H1 (cell line): ENCODE results near the gene LACTB. TPM values are rescaled to one million over a fixed set of nuclear protein-coding genes. Genes with fewer than 3 reads are reported as not detected.

Source experiments
- CBX8 ChIP-seq: fragments of 300-800, 300-1000 bp; sonication (generic); IDR thresholded peaks from 2 replicates; pipeline ENCODE4 v1.7.1; 2016; ENCODE audit warnings: low read depth, low read length, borderline replicate concordance
- CEBPB ChIP-seq: IDR thresholded peaks from 2 replicates; pipeline ENCODE4 v1.6.1; 2012; ENCODE audit warnings: low read depth, low read length
- CTBP2 ChIP-seq: IDR thresholded peaks from 2 replicates; pipeline ENCODE4 v1.7.0; 2011; ENCODE audit warnings: borderline replicate concordance, mild to moderate bottlenecking, moderate library complexity, mixed read lengths, low read length; ENCODE audit not compliant: insufficient read depth, insufficient read length
- EP300 ChIP-seq, 2 experiments: IDR thresholded peaks; 1 replicate in 1 of 2; 2 replicates in 1 of 2; pipeline ENCODE4 v1.6.1; 2011 to 2012; ENCODE audit warnings: low read depth in 2 of 2, low read length in 2 of 2, mild to moderate bottlenecking in 2 of 2, borderline replicate concordance in 1 of 2, inconsistent platforms in 1 of 2, moderate library complexity in 1 of 2
- JUND ChIP-seq: IDR thresholded peaks from 2 replicates; pipeline ENCODE4 v1.6.1; 2011; ENCODE audit warnings: mild to moderate bottlenecking, improper control_type of control experiment, low read length
- NANOG ChIP-seq: IDR thresholded peaks from 2 replicates; pipeline ENCODE4 v1.6.1; 2011; ENCODE audit warnings: low read length, low read depth, mild to moderate bottlenecking, inconsistent platforms; ENCODE audit not compliant: insufficient read depth, poor library complexity, severe bottlenecking
- PHF8 ChIP-seq: fragments of 200-600 bp; sonication (generic); conservative IDR thresholded peaks from 2 replicates; pipeline ENCODE4 v1.7.1; 2012; ENCODE audit warnings: low read depth, mild to moderate bottlenecking, inconsistent platforms, low read length, moderate library complexity
- POLR2AphosphoS5 ChIP-seq: IDR thresholded peaks from 2 replicates; pipeline ENCODE4 v1.6.1; 2011; ENCODE audit warnings: low read depth, low read length
- RBBP5 ChIP-seq: IDR thresholded peaks from 2 replicates; pipeline ENCODE4 v1.7.1; 2012; ENCODE audit warnings: low read depth, mild to moderate bottlenecking, inconsistent platforms, low read length, moderate library complexity, borderline replicate concordance
- SRF ChIP-seq: IDR thresholded peaks from 2 replicates; pipeline ENCODE4 v1.6.1; 2011; ENCODE audit warnings: mild to moderate bottlenecking, low read depth, low read length, moderate library complexity
- TAF7 ChIP-seq: optimal IDR thresholded peaks from 2 replicates; pipeline ENCODE3; 2011; ENCODE audit warnings: low read depth, mild to moderate bottlenecking, inconsistent platforms, low read length, moderate library complexity, borderline replicate concordance
- TBP ChIP-seq: IDR thresholded peaks from 2 replicates; pipeline ENCODE4 v1.6.1; 2011; ENCODE audit warnings: low read depth, low read length, improper control_type of control experiment
- polyA plus RNA-seq, 7 experiments: library from polyadenylated mRNA; depleted of rRNA in 3 of 7; stranded (reverse) in 5 of 7; unstranded in 2 of 7; fragments of >200 nt in 5 of 7; fragments of 200-250 nt in 2 of 7; gene quantifications; 1 replicate in 5 of 7; 2 replicates in 1 of 7; 4 replicates in 1 of 7; pipeline versions ENCODE4 v1.2.1 to v1.2.3, GENCODE V29; 2011 to 2013; ENCODE audit warnings: missing spikeins in 2 of 7, mixed read lengths in 2 of 7
- total RNA-seq: library from RNA; stranded (reverse); fragmentation: NEBNext Ultra II Directional; extraction: Animal tissue kit (Norgen Biotek cat#: 25700); gene quantifications from 2 replicates; pipeline ENCODE4 v1.2.1, GENCODE V29; 2021
- TF ChIP-seq, protein P1 (sequence below): IDR thresholded peaks from 2 replicates; pipeline ENCODE4 v1.6.1; 2012; ENCODE audit warnings: inconsistent platforms
- TF ChIP-seq, protein P2 (sequence below), 3 experiments: IDR thresholded peaks; 1 replicate in 2 of 3; 2 replicates in 1 of 3; pipeline versions ENCODE4 v1.5.1 to v1.6.1; 2011; ENCODE audit warnings: low read length in 3 of 3, mild to moderate bottlenecking in 3 of 3, inconsistent platforms in 2 of 3, low read depth in 1 of 3, moderate library complexity in 1 of 3; ENCODE audit not compliant: insufficient read depth in 1 of 3; ENCODE audit errors: control extremely low read depth in 1 of 3

LACTB gene
- total and polyA plus RNA-seq, 2 of the 8 experiments (the other 6 are each of a cell fraction or from before 2014, with no cell fraction given), result 5.8 to 14.9 TPM

DNA sequence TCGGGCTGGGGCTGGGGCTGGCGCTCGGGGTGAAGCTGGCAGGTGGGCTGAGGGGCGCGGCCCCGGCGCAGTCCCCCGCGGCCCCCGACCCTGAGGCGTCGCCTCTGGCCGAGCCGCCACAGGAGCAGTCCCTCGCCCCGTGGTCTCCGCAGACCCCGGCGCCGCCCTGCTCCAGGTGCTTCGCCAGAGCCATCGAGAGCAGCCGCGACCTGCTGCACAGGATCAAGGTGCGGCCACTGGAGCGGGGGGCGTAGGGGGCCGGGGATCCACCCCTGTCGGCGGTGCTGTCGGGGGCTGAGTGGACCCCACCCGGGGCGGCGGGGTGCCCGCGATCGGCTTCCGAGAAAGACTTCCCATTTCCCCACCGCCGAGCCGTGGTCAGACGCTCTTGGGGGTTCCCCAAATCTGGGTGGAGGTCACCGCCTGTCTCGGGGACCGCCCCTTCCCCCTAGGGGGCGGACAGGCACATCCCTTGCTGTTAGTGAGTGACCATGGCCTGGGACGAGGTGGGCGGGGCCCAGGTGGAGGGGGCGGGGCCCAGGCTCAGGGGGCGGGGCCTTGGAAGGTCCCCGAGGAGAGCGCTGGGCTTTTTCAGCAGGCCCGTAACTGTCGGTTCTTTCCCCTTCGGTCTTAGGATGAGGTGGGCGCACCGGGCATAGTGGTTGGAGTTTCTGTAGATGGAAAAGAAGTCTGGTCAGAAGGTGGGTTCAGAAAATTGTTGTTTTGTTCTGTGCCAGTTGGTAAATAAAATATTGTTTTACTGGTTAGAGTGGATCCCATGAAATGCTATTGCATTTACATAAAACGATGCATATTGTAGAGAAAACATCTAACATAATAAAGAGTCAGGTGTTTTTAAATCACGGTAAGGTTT lies 578 bp downstream of the LACTB start (continued):
- 0 out of 2 replicates have a peak, but pooled peaks have one; percentile 7 for TF ChIP-seq TBP
- TF ChIP-seq PHF8, result 0 out of 2 replicates have a peak, but pooled peaks have one; percentile 6
- no peak for TF ChIP-seq NANOG
- TF ChIP-seq, protein P1, sequence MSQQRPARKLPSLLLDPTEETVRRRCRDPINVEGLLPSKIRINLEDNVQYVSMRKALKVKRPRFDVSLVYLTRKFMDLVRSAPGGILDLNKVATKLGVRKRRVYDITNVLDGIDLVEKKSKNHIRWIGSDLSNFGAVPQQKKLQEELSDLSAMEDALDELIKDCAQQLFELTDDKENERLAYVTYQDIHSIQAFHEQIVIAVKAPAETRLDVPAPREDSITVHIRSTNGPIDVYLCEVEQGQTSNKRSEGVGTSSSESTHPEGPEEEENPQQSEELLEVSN, result no peak
- TF ChIP-seq CEBPB, result no peak
- peak; percentile 40 for TF ChIP-seq TAF7
- no peak for TF ChIP-seq JUND
- no peak for TF ChIP-seq POLR2AphosphoS5
- no peak for TF ChIP-seq EP300 (IDR thresholded peaks at IDR 0.05; ENCODE audit: borderline replicate concordance in 1 of 2, low read depth in 2 of 2, low read length in 2 of 2)
- TF ChIP-seq RBBP5, result no peak
- TF ChIP-seq SRF, result no peak
- no peak for TF ChIP-seq CTBP2
- TF ChIP-seq, protein P2, sequence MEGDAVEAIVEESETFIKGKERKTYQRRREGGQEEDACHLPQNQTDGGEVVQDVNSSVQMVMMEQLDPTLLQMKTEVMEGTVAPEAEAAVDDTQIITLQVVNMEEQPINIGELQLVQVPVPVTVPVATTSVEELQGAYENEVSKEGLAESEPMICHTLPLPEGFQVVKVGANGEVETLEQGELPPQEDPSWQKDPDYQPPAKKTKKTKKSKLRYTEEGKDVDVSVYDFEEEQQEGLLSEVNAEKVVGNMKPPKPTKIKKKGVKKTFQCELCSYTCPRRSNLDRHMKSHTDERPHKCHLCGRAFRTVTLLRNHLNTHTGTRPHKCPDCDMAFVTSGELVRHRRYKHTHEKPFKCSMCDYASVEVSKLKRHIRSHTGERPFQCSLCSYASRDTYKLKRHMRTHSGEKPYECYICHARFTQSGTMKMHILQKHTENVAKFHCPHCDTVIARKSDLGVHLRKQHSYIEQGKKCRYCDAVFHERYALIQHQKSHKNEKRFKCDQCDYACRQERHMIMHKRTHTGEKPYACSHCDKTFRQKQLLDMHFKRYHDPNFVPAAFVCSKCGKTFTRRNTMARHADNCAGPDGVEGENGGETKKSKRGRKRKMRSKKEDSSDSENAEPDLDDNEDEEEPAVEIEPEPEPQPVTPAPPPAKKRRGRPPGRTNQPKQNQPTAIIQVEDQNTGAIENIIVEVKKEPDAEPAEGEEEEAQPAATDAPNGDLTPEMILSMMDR (IDR thresholded peaks at IDR 0.05; ENCODE audit: control extremely low read depth in 1 of 3, insufficient read depth in 1 of 3, low read depth in 1 of 3, low read length in 3 of 3), result peak in 1 of 3 experiments; percentile 24; a peak in 1 of 4 replicates
- no peak for TF ChIP-seq CBX8
